Sigmoid colon (tissue), 7 donors: ENCODE results near the gene SKIC8. TPM values are rescaled to one million over a fixed set of nuclear protein-coding genes. Genes with fewer than 3 reads are reported as not detected.

ENCODE experiments used
- DNase-seq: peaks from one replicate; pipeline ENCODE4 v3.0.0-alpha.2; 2019
- H3K27ac ChIP-seq, 4 donors: fragments of 200-600 bp; sonication (generic); one replicate each; pipeline ENCODE4 v1.5.1; 2016 to 2019; ENCODE audit warnings: mild to moderate bottlenecking in 1 of 4
- H3K27me3 ChIP-seq, 3 donors: fragments of 200-600 bp; sonication (generic); one replicate each; pipeline ENCODE4 v1.5.1; 2019; ENCODE audit warnings: mild to moderate bottlenecking in 1 of 3
- H3K36me3 ChIP-seq, 4 donors: fragments of 200-600 bp; sonication (generic); one replicate each; pipeline ENCODE4 v1.5.1; 2016 to 2019
- H3K4me1 ChIP-seq, 4 donors: fragments of 200-600 bp; sonication (generic); one replicate each; pipeline ENCODE4 v1.5.1; 2017 to 2019
- H3K4me3 ChIP-seq, 4 donors: fragments of 200-600 bp; sonication (generic); one replicate each; pipeline ENCODE4 v1.5.1; 2017 to 2019; ENCODE audit warnings: mild to moderate bottlenecking in 2 of 4, moderate library complexity in 1 of 4
- H3K9me3 ChIP-seq, 4 donors: fragments of 200-600 bp in 3 of 4; sonication (generic) in 3 of 4; one replicate each; pipeline versions ENCODE4 v1.5.1 to v1.6.1; 2013 to 2019
- EP300 ChIP-seq, 4 donors: sonication (generic); formaldehyde crosslinking; IDR thresholded peaks; one replicate each; pipeline ENCODE4 v1.6.1; 2017; ENCODE audit warnings: antibody characterized with exemption in 4 of 4
- POLR2A ChIP-seq, 2 donors: fragments of 450-650 bp; IDR thresholded peaks; one replicate each; pipeline ENCODE4 v1.6.1; 2016; ENCODE audit warnings: antibody characterized with exemption in 2 of 2, mild to moderate bottlenecking in 2 of 2, moderate library complexity in 2 of 2
- POLR2AphosphoS5 ChIP-seq, 4 donors: sonication (generic); formaldehyde crosslinking; IDR thresholded peaks; one replicate each; pipeline ENCODE4 v1.6.1; 2017; ENCODE audit warnings: antibody characterized with exemption in 4 of 4
- WGBS, 2 donors: extraction: QIAGEN DNeasy Blood & Tissue Kit; methylation state at CpG; one replicate each; pipeline ENCODE4 v1.1.7; 2013; 5-methylcytosine and 5-hydroxymethylcytosine counted together
- intact Hi-C: fragments of 100-400 bp; cut with DNase I; formaldehyde crosslinking; loops from one replicate; pipeline ENCODE4 v1.15.1; 2023
- polyA plus RNA-seq, 3 donors: library from polyadenylated mRNA; stranded (reverse); fragments of 200-250 nt; gene quantifications; one replicate each; pipeline ENCODE4 v1.2.3, GENCODE V29; 2013
- total RNA-seq, 4 donors: library from RNA; depleted of rRNA; stranded (reverse); fragments of >200 nt; gene quantifications; one replicate each; pipeline ENCODE4 v1.1.0, GENCODE V29; 2016
- TF ChIP-seq, protein P1 (sequence below), 4 experiments: fragments of 450-650 bp in 3 of 4; fragments of 200-600 bp in 1 of 4; IDR thresholded peaks; one replicate each; pipeline ENCODE4 v1.5.1; 2016 to 2019; ENCODE audit warnings: antibody characterized with exemption in 4 of 4, mild to moderate bottlenecking in 3 of 4, moderate library complexity in 2 of 4
- donor health status: healthy with polysubstance abuse.
- donor health status: Bipolar disorder and iron deficiency.
- donor health status: healthy.

The SKIC8 gene
- total and polyA plus RNA-seq, 7 donors: 43.2 to 81.1 (median 56.4) TPM

DNA sequence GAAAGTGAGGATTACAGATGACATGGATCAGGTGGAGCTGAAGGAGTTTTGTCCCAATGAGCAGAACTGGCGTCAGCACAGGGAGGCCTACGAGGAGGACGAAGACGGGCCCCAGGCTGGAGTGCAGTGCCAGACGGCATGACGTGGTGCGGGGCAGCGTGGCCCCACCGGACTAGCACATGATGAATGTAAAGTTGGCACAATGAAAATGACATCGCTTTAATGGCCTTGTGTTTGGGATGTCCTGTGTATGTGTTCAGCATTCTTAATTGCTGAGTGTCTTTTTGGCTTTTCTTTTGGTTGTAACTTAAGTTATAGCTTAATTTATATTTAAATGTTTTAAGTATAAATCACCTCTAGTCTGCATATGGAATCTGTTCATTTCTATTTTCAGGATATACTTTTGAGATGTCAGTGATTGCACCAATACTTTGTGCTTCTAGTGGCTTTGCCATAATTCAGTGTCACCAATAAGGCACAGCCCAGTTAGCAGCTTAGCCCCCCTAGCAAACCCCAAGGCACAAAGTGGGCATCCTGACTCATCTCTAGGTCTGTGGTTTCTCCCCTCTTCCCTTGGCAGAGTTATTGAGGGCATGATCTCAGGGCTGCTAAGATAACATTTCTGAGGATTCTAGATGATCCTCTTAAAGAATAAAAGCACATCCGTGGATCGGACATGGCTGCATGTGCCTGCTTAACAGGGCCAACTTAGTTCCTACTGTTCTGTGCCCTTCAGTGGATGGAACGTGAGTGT, 18.9 kb downstream of the SKIC8 start:
- peak overlapping the region in 1 of 4 donors; percentile 37 for H3K27ac ChIP-seq
- TF ChIP-seq POLR2A (IDR thresholded peaks at IDR 0.05): no peak
- DNase-seq: no peak
- intact Hi-C loops: no loop called here
- no peaks in the 10 kb centered on the region for H3K9me3 ChIP-seq
- H3K4me3 ChIP-seq: no peak overlapping the region
- 95% methylated on average over 13 of the region's 13 CpGs for WGBS, 2 donors
- H3K4me1 ChIP-seq: no peaks in the 10 kb centered on the region
- peaks cover 7 to 69% (median 39%) of the 10 kb centered on the region in 4 donors for H3K36me3 ChIP-seq
- H3K27me3 ChIP-seq: no peaks in the 10 kb centered on the region

DNA sequence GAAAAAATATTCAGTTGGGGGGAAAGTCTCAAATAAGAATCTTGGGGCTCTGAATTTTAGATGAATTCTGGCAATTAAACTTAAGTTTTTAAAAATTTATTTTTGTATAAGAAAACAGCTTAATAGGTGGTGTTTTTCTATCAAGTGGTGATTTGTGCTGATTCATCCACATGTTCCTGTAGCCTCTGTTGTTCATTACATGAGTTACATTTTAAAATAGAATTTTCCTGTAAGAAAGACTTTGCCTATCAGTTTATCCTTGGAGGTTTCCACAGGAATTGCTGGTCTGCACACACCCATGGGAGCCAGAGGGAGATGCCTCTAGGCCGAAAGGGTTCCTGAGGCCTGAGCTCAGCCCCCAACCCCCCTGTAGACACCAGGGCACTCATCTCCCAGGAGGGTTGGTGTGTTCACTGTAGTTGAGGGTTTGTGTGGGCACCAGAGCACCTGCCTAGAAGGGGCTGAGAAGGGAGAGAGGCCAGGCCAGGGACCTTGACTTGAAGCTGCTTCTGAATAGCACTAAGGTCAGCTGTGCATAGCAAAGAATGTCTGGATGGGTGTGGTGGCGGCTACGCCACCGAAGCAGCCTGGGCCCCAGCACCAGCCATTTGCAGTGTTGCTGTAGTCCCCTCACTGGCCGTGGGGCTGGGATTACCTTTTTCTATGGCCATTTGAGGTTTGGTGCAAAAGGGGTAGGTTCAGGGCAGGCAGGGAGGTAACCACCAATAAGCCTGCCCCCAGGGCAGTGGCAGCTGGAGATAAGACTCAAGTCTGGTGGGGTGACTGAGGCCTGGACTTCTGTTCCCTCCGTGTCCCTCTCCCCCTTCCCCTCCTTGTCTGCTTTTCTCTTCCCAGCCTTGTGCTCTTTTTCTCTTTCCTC, 23.1 kb downstream of the SKIC8 start:
- intact Hi-C loops: no loop called here
- TF ChIP-seq EP300 (IDR thresholded peaks at IDR 0.05): no peak
- TF ChIP-seq POLR2AphosphoS5 (IDR thresholded peaks at IDR 0.05): no peak
- TF ChIP-seq, protein P1, sequence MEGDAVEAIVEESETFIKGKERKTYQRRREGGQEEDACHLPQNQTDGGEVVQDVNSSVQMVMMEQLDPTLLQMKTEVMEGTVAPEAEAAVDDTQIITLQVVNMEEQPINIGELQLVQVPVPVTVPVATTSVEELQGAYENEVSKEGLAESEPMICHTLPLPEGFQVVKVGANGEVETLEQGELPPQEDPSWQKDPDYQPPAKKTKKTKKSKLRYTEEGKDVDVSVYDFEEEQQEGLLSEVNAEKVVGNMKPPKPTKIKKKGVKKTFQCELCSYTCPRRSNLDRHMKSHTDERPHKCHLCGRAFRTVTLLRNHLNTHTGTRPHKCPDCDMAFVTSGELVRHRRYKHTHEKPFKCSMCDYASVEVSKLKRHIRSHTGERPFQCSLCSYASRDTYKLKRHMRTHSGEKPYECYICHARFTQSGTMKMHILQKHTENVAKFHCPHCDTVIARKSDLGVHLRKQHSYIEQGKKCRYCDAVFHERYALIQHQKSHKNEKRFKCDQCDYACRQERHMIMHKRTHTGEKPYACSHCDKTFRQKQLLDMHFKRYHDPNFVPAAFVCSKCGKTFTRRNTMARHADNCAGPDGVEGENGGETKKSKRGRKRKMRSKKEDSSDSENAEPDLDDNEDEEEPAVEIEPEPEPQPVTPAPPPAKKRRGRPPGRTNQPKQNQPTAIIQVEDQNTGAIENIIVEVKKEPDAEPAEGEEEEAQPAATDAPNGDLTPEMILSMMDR (IDR thresholded peaks at IDR 0.05): no peak
- TF ChIP-seq POLR2A (IDR thresholded peaks at IDR 0.05): no peak
- DNase-seq: no peak
- no peaks in the 10 kb centered on the region for H3K27me3 ChIP-seq
- no peaks in the 10 kb centered on the region for H3K9me3 ChIP-seq
- WGBS, 2 donors: 89 to 91% methylated on average over 6 of the region's 6 CpGs
- H3K4me1 ChIP-seq: no peaks in the 10 kb centered on the region
- peaks cover 7 to 47% (median 12%) of the 10 kb centered on the region in 4 donors for H3K36me3 ChIP-seq
- H3K27ac ChIP-seq: no peak overlapping the region
- no peak overlapping the region for H3K4me3 ChIP-seq

DNA sequence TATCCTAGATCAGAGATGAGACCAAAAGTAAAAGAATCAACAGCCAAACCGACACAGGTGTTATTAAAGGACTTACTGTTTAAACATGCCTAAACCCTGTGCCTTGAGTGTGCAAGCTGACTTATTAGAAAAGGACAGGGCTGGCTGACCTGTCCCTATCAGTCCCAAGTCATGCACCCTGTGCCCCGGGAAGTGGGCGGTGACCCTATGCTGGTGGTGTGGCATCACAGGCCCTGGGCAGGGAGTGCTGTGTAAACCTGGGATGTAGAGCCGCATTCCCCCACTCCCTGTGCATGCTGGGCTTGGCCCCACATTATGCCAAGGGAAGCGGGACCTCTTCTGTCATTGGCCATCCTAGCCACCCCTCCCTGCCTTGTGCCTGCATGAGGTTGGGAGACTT, 24.4 kb downstream of the SKIC8 start:
- WGBS, 2 donors: 85 to 93% methylated on average over 5 of the region's 5 CpGs
- H3K27ac ChIP-seq: no peak overlapping the region
- H3K36me3 ChIP-seq: peaks cover 5 to 43% (median 12%) of the 10 kb centered on the region in 4 donors
- H3K27me3 ChIP-seq: no peaks in the 10 kb centered on the region
- no peak overlapping the region for H3K4me3 ChIP-seq
- H3K4me1 ChIP-seq: no peaks in the 10 kb centered on the region
- no peaks in the 10 kb centered on the region for H3K9me3 ChIP-seq
- no peak for DNase-seq
- intact Hi-C loops: no loop called here
- TF ChIP-seq POLR2AphosphoS5 (IDR thresholded peaks at IDR 0.05) (no peak), POLR2A (IDR thresholded peaks at IDR 0.05) (no peak), EP300 (IDR thresholded peaks at IDR 0.05) (no peak)
- TF ChIP-seq, protein P1 (IDR thresholded peaks at IDR 0.05): no peak

DNA sequence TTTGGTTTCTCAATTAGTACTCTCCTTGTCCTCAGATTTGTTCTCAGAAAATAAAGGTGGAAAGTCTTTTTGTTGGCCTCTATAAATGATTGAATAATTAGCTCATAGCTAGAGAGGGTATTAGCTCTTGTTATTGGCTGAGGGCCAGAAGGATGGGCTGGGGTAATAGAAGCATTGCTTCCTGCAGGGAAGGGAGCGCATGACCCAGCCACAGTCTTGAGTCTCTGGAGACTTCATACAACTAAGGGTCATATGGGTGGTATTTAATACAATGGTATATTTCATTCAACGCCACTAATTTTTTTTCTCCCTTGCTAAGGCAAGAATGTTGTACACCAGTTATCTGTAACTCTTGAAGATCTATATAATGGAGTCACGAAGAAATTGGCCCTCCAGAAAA, 26.6 kb downstream of the SKIC8 start:
- Histone ChIP-seq H3K4me1 (peaks cover 0 to 10% (median 3%) of the 10 kb centered on the region in 4 donors), H3K9me3 (no peaks in the 10 kb centered on the region), H3K27me3 (no peaks in the 10 kb centered on the region), H3K36me3 (peaks cover 0 to 30% (median 9%) of the 10 kb centered on the region in 4 donors), H3K4me3 (no peak overlapping the region), H3K27ac (no peak overlapping the region)
- intact Hi-C loops: no loop called here
- TF ChIP-seq POLR2A (IDR thresholded peaks at IDR 0.05) (no peak), POLR2AphosphoS5 (IDR thresholded peaks at IDR 0.05) (no peak), EP300 (IDR thresholded peaks at IDR 0.05) (no peak)
- TF ChIP-seq, protein P1 (IDR thresholded peaks at IDR 0.05): no peak
- WGBS, 2 donors: 96% methylated on average over 3 of the region's 3 CpGs
- no peak for DNase-seq

DNA sequence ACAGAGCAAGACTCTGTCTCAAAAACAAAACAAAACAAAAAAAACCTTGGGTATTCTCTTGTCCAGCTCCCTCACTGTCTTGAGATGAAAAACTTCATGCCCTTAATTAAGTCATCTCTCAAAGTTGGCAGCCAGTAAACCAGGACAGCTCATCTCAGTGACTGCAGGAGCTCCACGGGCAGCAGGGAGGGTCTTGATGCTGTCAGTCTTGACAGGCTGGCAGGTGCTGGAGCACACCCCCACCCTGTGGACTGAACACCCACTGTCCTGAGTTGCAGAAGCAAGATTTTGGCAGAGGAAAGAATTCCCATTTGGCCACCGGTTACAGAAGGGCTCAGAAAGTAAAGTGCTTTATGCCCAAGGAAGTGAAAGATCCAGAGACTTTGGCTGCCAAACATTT, 27.1 kb downstream of the SKIC8 start:
- Histone ChIP-seq H3K9me3 (no peaks in the 10 kb centered on the region), H3K27ac (no peak overlapping the region), H3K4me3 (no peak overlapping the region), H3K4me1 (peaks cover 0 to 14% (median 3%) of the 10 kb centered on the region in 4 donors), H3K27me3 (no peaks in the 10 kb centered on the region), H3K36me3 (peaks cover 0 to 30% (median 9%) of the 10 kb centered on the region in 4 donors)
- no peak for TF ChIP-seq POLR2AphosphoS5 (IDR thresholded peaks at IDR 0.05)
- TF ChIP-seq EP300 (IDR thresholded peaks at IDR 0.05): no peak
- TF ChIP-seq, protein P1 (IDR thresholded peaks at IDR 0.05): no peak
- TF ChIP-seq POLR2A (IDR thresholded peaks at IDR 0.05): no peak
- 86 to 88% methylated on average over 2 of the region's 2 CpGs for WGBS, 2 donors
- intact Hi-C loops: no loop called here
- no peak for DNase-seq
